Fibroblast of lung (primary cell): Measurements from ENCODE around the gene ARID4A. TPM values are rescaled to one million over a fixed set of nuclear protein-coding genes. Genes with fewer than 3 reads are reported as not detected.

Experiments used
- DNase-seq, 2 donors: peaks; one replicate each; pipeline versions ENCODE4 v3.0.0 to v3.0.0-alpha.2; 2010; ENCODE audit warnings: low read depth in 2 of 2
- H2AFZ ChIP-seq: 2 replicates; pipeline ENCODE4 v1.5.1; 2012; ENCODE audit warnings: low read length, control low read depth, inconsistent platforms
- H3K27ac ChIP-seq: 2 replicates; pipeline ENCODE4 v1.5.1; 2011; ENCODE audit warnings: low read length, control low read depth; ENCODE audit not compliant: insufficient read depth
- H3K27me3 ChIP-seq: 2 replicates; pipeline ENCODE4 v1.5.1; 2011; ENCODE audit warnings: mild to moderate bottlenecking, low read length; ENCODE audit not compliant: control insufficient read depth, insufficient read depth
- H3K36me3 ChIP-seq: 2 replicates; pipeline ENCODE4 v1.5.1; 2011; ENCODE audit warnings: low read length; ENCODE audit not compliant: control insufficient read depth, insufficient read depth
- H3K4me1 ChIP-seq: 2 replicates; pipeline ENCODE4 v1.5.1; 2011; ENCODE audit warnings: low read length; ENCODE audit not compliant: control insufficient read depth, insufficient read depth; ENCODE audit errors: extremely low read depth
- H3K4me2 ChIP-seq: 2 replicates; pipeline ENCODE4 v1.5.1; 2011; ENCODE audit warnings: low read length, control low read depth; ENCODE audit not compliant: insufficient read depth; ENCODE audit errors: extremely low read depth
- H3K4me3 ChIP-seq, 4 experiments: fragments of 200-600 bp in 1 of 4; sonication (generic) in 1 of 4; replicated peaks in 1 of 4; 2 replicates each; pipeline ENCODE4 v1.5.1; 2011 to 2016; ENCODE audit warnings: low read length in 4 of 4, low read depth in 3 of 4, mild to moderate bottlenecking in 3 of 4, control low read depth in 2 of 4, inconsistent platforms in 1 of 4, mixed read lengths in 1 of 4; ENCODE audit not compliant: insufficient read depth in 1 of 4; ENCODE audit errors: control extremely low read depth in 1 of 4
- H3K79me2 ChIP-seq: 2 replicates; pipeline ENCODE4 v1.5.1; 2012; ENCODE audit warnings: mild to moderate bottlenecking, low read length, inconsistent platforms; ENCODE audit not compliant: control insufficient read depth, insufficient read depth
- H3K9ac ChIP-seq: 2 replicates; pipeline ENCODE4 v1.5.1; 2011; ENCODE audit warnings: mild to moderate bottlenecking, low read length, control low read depth; ENCODE audit not compliant: insufficient read depth
- H3K9me3 ChIP-seq: 2 replicates; pipeline ENCODE4 v1.5.1; 2012; ENCODE audit warnings: low read depth, low read length; ENCODE audit not compliant: control insufficient read depth, insufficient read depth
- H4K20me1 ChIP-seq: 2 replicates; pipeline ENCODE4 v1.5.1; 2011; ENCODE audit warnings: low read length; ENCODE audit not compliant: control insufficient read depth, insufficient read depth; ENCODE audit errors: extremely low read depth
- EZH2 ChIP-seq: IDR thresholded peaks from 2 replicates; pipeline ENCODE4 v1.5.1; 2012; ENCODE audit warnings: low read length, control low read depth, mild to moderate bottlenecking; ENCODE audit errors: missing control alignments
- polyA plus RNA-seq, 2 donors: library from polyadenylated mRNA; depleted of rRNA in 1 of 2; stranded (reverse) in 1 of 2; unstranded in 1 of 2; fragments of >200 nt; gene quantifications; 2 replicates each; pipeline ENCODE4 v1.2.1, GENCODE V29; 2011 to 2012; ENCODE audit warnings: missing spikeins in 1 of 2
- total RNA-seq: library from RNA; depleted of rRNA; stranded (reverse); fragments of >200 nt; gene quantifications from 2 replicates; pipeline ENCODE4 v1.2.1, GENCODE V29; 2014
- TF ChIP-seq, protein P1 (sequence below), 2 donors: IDR thresholded peaks in 1 of 2; conservative IDR thresholded peaks in 1 of 2; 1 replicate in 1 of 2; 2 replicates in 1 of 2; pipeline ENCODE4 v1.5.1; 2011 to 2012; ENCODE audit warnings: low read length in 2 of 2, control low read depth in 1 of 2, inconsistent platforms in 1 of 2, low read depth in 1 of 2, mild to moderate bottlenecking in 1 of 2

ARID4A gene
- total and polyA plus RNA-seq, 2 donors (not counting 1 experiment from before 2014, with no cell fraction given), result 12.1 to 12.2 TPM

DNA sequence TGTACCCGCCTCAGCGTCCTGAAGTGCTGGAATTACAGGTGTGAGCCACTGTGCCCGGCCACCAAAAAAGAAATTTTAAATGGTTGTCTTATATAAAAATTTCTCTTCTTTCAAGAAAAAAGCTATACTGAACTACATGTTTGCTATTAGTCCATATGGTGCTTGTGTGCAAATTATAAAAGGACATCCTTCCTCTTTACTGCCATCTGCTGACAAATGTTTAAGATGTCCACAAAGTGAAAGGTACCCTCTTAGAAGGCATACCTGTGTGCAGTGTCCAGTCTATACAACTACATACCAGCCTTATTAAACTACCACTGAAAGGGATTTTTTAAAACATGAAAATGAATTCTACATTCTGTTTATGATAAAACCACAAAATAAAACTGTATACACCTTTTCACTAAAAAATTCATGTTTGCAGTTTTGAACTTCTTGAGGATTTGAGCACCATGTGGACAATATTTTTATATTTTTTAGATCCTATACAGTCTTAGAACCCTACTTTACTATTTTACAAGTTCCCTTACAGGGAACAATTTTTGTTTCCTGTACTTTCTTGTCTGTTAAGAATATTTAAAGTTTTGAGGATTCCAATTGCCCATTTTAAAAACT is 64.5 kb downstream of the ARID4A start:
- Histone ChIP-seq H3K9ac (no peak overlapping the region), H4K20me1 (no peaks in the 10 kb centered on the region), H3K79me2 (no peaks in the 10 kb centered on the region), H3K27me3 (no peaks in the 10 kb centered on the region), H2AFZ (no peak overlapping the region), H3K4me2 (no peak overlapping the region), H3K27ac (no peak overlapping the region), H3K9me3 (no peaks in the 10 kb centered on the region), H3K4me1 (no peaks in the 10 kb centered on the region), H3K36me3 (peaks cover 8% of the 10 kb centered on the region), H3K4me3 (no peak overlapping the region)
- peak; percentile 14 to 32 for DNase-seq
- TF ChIP-seq EZH2, result no peak
- TF ChIP-seq, protein P1, sequence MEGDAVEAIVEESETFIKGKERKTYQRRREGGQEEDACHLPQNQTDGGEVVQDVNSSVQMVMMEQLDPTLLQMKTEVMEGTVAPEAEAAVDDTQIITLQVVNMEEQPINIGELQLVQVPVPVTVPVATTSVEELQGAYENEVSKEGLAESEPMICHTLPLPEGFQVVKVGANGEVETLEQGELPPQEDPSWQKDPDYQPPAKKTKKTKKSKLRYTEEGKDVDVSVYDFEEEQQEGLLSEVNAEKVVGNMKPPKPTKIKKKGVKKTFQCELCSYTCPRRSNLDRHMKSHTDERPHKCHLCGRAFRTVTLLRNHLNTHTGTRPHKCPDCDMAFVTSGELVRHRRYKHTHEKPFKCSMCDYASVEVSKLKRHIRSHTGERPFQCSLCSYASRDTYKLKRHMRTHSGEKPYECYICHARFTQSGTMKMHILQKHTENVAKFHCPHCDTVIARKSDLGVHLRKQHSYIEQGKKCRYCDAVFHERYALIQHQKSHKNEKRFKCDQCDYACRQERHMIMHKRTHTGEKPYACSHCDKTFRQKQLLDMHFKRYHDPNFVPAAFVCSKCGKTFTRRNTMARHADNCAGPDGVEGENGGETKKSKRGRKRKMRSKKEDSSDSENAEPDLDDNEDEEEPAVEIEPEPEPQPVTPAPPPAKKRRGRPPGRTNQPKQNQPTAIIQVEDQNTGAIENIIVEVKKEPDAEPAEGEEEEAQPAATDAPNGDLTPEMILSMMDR (conservative IDR thresholded peaks at IDR 0.05 in 1 of 2, IDR thresholded peaks at IDR 0.05 in 1 of 2; ENCODE audit: low read depth in 1 of 2, low read length in 2 of 2), result no peak

DNA sequence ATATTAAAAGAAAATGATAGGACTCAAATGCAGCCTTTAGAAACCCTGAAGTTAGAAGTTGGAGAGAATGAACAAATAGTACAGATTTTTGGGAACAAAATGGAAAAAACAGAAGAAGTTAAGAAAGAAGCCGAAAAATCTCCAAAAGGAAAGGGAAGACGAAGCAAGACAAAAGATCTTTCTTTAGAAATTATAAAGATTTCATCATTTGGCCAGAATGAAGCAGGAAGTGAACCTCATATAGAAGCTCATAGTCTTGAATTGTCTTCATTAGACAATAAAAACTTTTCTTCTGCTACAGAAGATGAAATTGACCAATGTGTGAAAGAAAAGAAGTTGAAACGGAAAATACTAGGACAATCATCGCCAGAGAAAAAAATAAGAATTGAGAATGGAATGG is 66.0 kb downstream of the ARID4A start:
- no peak overlapping the region for H3K4me2 ChIP-seq
- no peaks in the 10 kb centered on the region for H3K4me1 ChIP-seq
- no peak overlapping the region for H3K4me3 ChIP-seq
- no peak overlapping the region for H3K27ac ChIP-seq
- no peak for DNase-seq
- H3K79me2 ChIP-seq, result no peaks in the 10 kb centered on the region
- no peaks in the 10 kb centered on the region for H3K9me3 ChIP-seq
- H4K20me1 ChIP-seq, result no peaks in the 10 kb centered on the region
- H3K27me3 ChIP-seq, result no peaks in the 10 kb centered on the region
- peaks cover 8% of the 10 kb centered on the region for H3K36me3 ChIP-seq
- TF ChIP-seq EZH2, result no peak
- TF ChIP-seq, protein P1 (conservative IDR thresholded peaks at IDR 0.05 in 1 of 2, IDR thresholded peaks at IDR 0.05 in 1 of 2; ENCODE audit: low read depth in 1 of 2, low read length in 2 of 2), result no peak
- H2AFZ ChIP-seq, result no peak overlapping the region
- no peak overlapping the region for H3K9ac ChIP-seq

DNA sequence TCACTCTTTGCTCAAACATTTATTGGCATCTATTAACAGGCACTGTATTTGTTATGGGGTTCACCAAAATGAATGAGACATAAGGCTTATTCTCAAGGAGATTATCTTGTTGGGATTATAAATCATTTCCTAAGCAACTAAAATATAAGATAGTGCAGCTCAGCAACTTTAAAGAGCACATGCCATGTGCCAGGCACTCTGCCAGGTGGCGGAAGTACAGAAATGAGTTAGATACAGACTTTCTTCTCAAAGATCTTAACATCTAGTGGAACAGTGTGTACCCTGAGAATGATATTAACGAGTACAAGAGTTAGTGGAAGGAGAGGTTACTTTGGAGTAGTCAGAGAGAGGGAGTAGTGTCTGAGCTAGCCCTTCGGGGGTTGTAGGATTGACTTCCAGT is 68.9 kb downstream of the ARID4A start:
- TF ChIP-seq EZH2, result no peak
- TF ChIP-seq, protein P1 (conservative IDR thresholded peaks at IDR 0.05 in 1 of 2, IDR thresholded peaks at IDR 0.05 in 1 of 2; ENCODE audit: low read depth in 1 of 2, low read length in 2 of 2), result no peak
- H3K4me2 ChIP-seq, result no peak overlapping the region
- no peak for DNase-seq
- no peaks in the 10 kb centered on the region for H3K9me3 ChIP-seq
- H3K9ac ChIP-seq, result no peak overlapping the region
- H4K20me1 ChIP-seq, result no peaks in the 10 kb centered on the region
- no peak overlapping the region for H3K27ac ChIP-seq
- no peak overlapping the region for H3K4me3 ChIP-seq
- no peaks in the 10 kb centered on the region for H3K4me1 ChIP-seq
- no peaks in the 10 kb centered on the region for H3K27me3 ChIP-seq
- no peak overlapping the region for H2AFZ ChIP-seq
- peaks cover 6% of the 10 kb centered on the region for H3K36me3 ChIP-seq
- no peaks in the 10 kb centered on the region for H3K79me2 ChIP-seq
